KOPT-K1 (cell line): ENCODE results near the gene TERB1.
A peak's percentile ranks its signal among the peaks of the same experiment; 100 is the strongest.
"Not testable (repeated sequence)": the region's sequence is repeated elsewhere in the genome, so short reads cannot be mapped to it uniquely, and the experiment has no call there.

Experiments used
- H3K27ac ChIP-seq: fragments of 200-600 bp; sonication (generic); 2 replicates; pipeline ENCODE4 v1.5.1; 2016; ENCODE audit warnings: antibody characterized with exemption, mild to moderate bottlenecking, low read depth, low read length; ENCODE audit not compliant: poor library complexity, severe bottlenecking
- H3K36me3 ChIP-seq: fragments of 200-600 bp; sonication (generic); 2 replicates; pipeline ENCODE4 v1.5.1; 2017; ENCODE audit warnings: antibody characterized with exemption, mild to moderate bottlenecking, low read length, moderate library complexity; ENCODE audit not compliant: insufficient read depth
- H3K9me3 ChIP-seq: fragments of 200-600 bp; sonication (generic); 2 replicates; pipeline ENCODE4 v1.5.1; 2017; ENCODE audit warnings: antibody characterized with exemption, low read length, mild to moderate bottlenecking; ENCODE audit not compliant: insufficient read depth, poor library complexity, severe bottlenecking

The TERB1 gene

DNA sequence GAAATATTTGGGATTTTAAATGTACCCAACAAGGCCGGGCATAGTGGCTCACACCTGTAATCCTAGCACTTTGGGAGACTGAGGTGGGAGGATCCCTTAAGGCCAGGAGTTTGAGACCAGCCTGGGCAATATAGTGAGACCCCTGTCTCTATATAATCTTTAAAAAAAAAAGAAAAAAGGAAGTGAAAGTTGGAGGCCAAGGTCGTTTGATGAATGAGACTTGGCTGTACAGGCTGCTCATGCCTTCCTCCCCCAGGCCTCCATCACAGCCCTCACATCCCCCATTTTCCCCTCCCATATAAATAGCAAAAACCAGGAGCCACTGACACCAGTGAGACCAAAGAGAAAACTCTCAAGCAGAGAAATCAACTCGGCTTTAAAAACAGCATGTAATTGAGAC lies 39.5 kb upstream of the TERB1 start:
- Histone ChIP-seq H3K36me3 (no peaks in the 10 kb centered on the region), H3K9me3 (no peaks in the 10 kb centered on the region), H3K27ac (no peak overlapping the region)

DNA sequence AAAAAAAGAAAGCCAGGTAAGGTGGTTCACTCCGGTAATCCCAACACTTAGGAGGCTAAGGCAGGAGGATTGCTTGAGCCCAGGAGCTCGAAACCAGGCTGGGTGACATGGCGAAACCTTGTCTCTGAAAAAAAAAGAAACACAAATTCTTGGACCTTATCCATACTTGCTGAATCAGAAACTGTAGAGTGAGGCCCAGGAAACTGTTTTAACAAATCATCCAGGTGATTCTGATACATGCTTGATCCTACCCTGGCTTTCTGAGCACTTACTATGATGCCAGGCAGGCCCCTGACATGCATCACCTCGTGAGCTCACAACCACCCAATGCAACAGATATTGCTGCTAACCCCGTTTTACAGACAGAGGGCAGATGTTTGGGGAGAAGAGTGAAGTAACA lies 33.4 kb upstream of the TERB1 start:
- Histone ChIP-seq H3K36me3 (no peaks in the 10 kb centered on the region), H3K27ac (no peak overlapping the region), H3K9me3 (no peaks in the 10 kb centered on the region)

DNA sequence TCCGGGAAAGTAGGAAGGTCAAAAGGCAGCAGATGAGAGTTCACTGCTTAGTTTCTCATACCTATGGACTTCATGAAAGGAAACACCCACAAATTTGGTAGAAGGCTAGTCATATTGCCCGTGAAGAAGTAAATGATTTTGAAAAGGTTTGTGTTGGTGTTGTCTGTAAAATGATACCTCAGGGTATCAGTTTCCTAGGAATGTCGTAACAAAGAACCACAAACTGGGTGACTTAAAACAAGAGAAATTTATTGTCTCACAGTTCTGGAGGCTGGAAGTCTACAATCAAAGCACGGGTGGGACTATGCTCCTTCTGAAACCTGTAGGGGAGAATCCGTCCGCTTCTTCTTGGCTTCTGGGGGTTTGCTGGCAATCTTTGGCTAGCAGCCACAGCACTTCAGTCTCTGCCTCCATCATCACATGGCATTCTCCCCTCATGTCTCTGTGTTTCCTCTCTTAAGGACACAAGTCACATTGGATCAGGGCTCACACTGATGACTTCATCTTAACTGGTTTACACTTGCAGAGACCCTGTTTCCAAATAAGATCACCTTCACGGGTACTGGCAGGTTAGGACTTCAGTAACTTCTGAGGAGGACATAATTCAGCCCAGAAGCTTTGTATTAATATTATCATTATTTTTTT lies 31.4 kb upstream of the TERB1 start:
- no peaks in the 10 kb centered on the region for H3K9me3 ChIP-seq
- peaks cover 12% of the 10 kb centered on the region for H3K36me3 ChIP-seq
- no peak overlapping the region for H3K27ac ChIP-seq

DNA sequence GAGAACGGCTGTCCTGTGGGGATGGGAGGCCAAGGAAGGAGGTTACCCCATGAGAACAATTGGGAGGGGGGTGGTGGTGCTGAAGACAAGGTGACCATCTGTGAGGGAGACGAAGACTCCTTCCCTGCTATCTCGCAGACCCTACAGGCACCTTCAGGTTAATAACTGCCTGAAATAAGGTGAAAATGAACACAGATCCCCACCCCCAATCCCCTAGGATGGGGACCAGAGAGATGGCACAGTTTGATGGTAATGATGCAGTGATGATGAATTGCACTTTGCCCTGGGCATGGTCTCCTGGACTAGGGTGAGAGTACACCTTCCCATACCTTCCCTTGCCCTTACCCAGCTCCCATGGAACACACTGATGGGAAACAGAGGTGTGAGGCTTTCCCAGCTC lies 30.8 kb upstream of the TERB1 start:
- H3K9me3 ChIP-seq, result no peaks in the 10 kb centered on the region
- peaks cover 18% of the 10 kb centered on the region for H3K36me3 ChIP-seq
- H3K27ac ChIP-seq, result no peak overlapping the region

DNA sequence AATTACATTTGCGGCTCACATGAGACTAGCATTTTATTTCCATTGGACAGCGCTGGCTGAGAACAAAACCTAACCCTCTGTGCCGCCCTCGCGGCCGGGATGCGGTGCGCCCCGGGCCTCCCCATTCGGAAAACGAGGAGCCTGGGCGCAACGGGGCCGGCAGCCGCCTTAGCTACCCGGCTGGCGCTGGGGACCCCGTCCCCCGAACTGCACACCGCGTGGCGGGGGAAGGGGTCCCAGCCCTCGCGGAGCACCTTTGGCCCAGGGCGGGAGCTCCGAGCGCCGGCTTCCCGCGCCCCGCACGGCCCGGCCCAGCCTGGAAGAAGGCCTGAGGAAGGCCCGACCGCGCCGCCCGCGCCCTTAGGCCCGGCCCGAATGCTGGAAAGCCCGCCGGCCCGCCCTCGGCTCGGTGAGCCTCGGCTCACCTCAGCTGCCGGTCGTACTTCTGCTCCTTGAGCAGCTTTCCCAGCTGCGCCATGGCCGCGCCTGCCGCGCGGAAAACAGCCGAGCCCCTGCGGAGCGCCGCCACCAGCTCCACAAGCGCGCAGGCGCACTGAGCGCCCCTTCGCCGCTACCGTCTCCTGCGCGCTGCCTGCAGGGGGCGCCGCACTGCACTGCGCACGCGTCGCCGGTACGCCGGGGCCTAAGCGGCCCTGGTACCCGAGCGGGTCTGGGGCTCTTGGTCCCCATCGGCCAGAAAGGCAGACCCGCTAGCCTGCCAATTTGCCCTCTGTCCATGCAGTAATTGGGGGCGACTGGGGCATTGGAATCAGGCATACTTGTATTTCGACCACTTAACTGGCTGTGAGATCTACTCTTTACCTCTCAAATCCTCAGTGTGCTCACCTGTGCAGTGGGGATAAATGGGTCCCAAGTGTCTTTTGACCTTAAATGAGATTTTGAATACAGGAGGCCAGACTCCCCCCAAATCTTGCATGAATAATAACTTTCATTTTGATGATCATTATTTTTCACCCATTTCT lies 29.3 kb upstream of the TERB1 start, which contains the start of gene NAE1:
TSS of gene NAE1 (minus strand) at position 555 of the 983 bp plus-strand sequence. CDS start at position 478, 77 bp downstream.
- peak within 1 kb of the TSS; percentile 82 for H3K27ac ChIP-seq
- peaks cover 32% of the 10 kb centered on the region for H3K36me3 ChIP-seq

DNA sequence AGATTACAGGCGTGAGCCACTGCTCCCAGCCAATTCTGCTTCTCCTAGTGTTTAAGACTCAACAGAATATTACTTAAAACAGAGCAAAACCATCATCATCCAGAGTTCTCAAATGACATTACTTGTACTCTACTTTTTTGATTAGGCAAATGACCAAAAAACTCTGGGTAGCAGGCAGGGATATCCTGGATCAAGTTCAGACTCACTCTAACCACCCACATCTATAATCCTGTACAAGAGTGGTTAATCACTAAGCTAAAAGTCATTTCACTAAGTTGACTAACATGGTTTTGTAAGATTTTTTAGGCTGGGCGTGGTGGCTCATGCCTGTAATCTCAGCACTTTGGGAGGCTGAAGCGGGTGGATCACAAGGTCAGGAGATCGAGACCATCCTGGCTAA lies 22.6 kb upstream of the TERB1 start:
- no peak overlapping the region for H3K27ac ChIP-seq
- H3K9me3 ChIP-seq, result no peaks in the 10 kb centered on the region
- peaks cover 99% of the 10 kb centered on the region for H3K36me3 ChIP-seq

More for the DNA sequence above, 29.3 kb upstream of the TERB1 start, which contains the start of gene NAE1:
- H3K9me3 ChIP-seq, result no peaks in the 10 kb centered on the region

DNA sequence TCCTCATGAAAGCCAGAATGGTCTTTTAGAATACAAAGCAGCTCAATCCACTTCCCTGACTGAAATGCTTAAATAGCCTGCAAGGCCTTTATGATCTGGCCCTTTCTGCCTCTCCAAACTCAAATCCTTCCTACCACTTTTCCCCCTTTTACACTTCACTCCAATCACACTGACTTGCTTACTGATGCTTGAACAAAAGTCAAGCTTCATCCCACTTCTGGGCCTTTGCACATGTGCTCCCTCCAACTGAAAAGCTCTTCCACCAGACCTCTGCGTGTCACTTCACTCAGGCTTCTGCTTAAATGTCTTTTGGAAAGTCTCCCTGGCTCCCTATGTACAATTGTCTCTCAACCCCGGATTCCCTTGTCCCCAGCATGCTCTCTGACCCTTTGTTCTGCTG lies 13.3 kb upstream of the TERB1 start:
- Histone ChIP-seq H3K9me3 (no peaks in the 10 kb centered on the region), H3K36me3 (peaks cover 98% of the 10 kb centered on the region), H3K27ac (no peak overlapping the region)

DNA sequence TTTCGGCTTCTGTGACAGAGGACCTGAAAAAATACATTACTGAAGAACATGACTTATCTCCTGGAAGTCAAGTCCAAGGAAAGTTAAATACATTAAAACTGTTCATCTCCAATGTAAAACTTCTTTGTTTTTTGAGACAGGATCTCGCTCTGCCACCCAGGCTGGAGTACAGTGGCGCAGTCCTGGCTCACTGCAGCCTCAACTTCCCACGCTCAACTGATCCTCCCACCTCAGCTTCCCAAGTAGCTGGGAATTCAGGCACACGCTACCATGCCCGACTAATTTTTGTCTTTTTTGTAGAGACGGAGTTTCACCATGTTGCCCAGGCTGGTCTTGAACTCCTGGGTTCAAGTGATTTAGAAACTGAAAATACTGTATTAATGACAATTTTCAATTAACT lies 9.7 kb upstream of the TERB1 start:
- H3K9me3 ChIP-seq, result no peaks in the 10 kb centered on the region
- peaks cover 97% of the 10 kb centered on the region for H3K36me3 ChIP-seq
- no peak overlapping the region for H3K27ac ChIP-seq

DNA sequence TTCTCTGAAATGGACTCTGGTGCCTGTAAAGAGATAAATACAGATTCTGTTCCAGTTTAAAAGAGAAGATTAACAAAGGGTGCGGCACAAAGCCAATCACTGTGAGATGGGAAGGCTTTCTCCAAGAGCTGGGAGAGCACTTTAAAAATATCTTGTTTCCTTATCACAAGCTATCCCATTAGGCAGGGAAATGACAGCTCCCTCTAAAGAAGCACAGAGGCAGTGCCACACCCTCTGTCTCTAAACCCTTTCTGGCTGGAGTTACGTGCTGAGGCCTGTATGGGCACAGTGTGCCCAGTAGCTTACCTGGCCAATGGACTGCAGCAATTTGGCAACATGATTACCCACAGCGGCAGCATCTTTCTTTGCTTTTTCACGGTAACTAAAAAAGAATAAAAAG lies 9.0 kb upstream of the TERB1 start:
- peaks cover 97% of the 10 kb centered on the region for H3K36me3 ChIP-seq
- no peaks in the 10 kb centered on the region for H3K9me3 ChIP-seq
- H3K27ac ChIP-seq, result no peak overlapping the region

DNA sequence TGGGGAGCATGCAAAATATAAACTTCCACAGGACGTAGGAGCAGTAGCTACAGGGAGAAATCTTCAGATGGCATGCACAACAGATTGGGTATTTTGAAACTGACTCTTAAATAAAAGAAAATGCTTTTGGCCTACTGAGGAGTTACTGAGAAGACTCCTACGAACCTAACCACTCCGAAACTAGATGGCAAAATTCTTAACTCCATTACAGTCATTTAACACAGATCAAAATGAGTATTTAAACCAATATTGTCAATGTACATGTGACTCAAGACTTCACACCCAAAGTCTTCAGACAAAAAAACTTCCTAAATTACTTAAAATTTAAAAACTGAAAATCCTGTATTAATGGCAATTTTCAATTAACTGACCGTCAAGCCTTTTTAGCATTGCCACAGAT lies 8.4 kb upstream of the TERB1 start:
- Histone ChIP-seq H3K9me3 (no peaks in the 10 kb centered on the region), H3K27ac (no peak overlapping the region), H3K36me3 (peaks cover 97% of the 10 kb centered on the region)

DNA sequence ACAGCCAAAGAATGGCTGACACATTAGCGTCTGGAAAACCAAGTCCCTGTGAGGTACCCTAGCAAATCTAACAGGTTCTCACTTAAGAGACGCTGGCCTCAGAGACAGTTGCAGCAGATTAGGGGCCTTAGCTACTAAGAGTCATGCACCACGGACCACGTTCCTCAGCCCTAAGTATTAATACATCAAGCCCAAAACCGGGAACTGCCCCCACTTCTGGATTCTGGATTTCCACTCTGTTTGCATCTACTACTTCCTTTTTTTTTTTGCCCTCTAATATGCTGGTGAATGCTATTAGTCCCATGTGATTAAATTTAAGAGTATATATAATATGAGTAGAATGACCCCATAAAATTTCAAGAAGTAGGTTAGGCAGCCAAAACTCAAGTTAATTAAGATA lies 775 bp upstream of the TERB1 start:
- Histone ChIP-seq H3K9me3 (no peaks in the 10 kb centered on the region), H3K27ac (no peak overlapping the region), H3K36me3 (peaks cover 65% of the 10 kb centered on the region)

DNA sequence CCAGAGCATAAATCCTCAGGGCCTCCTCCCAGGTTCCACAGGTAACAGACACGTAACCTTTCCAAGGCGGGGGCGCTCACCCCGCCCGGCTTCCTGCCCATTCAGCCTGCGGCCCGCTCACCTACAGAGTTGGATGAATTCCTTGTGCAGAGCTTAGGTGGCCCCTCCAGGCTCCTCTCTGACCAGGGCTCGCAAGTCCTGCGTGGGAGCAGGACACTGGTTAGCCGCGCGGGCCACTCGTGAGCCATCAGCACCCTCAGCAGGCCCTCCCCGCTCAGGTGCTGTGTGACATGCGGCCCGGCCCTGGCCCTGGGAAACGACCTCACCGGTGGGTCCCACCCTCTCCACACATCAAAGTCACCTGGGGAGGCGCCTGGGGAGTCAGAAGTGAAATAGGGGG lies 528 bp downstream of the TERB1 start:
- Histone ChIP-seq H3K36me3 (peaks cover 52% of the 10 kb centered on the region), H3K27ac (no peak overlapping the region), H3K9me3 (no peaks in the 10 kb centered on the region)

DNA sequence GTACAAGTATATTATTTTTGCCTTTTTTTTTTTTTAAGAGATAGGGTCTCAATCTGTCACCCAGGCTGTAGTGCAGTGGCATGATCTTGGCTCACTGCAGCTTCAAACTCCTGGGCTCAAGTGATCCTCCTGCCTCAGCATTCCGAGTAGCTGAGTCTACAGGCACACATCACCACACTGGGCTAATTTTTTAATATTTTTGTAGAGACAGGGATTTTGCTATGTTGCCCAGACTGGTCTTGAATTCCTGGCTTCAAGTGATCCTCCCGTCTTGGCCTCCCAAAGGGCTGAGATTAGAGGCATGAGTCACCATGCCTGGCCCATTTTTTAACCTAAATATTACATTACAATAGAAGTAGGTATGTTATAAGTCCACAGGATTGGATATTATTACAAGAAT lies 3.2 kb downstream of the TERB1 start:
- Histone ChIP-seq H3K9me3 (no peaks in the 10 kb centered on the region), H3K27ac (no peak overlapping the region), H3K36me3 (peaks cover 25% of the 10 kb centered on the region)

DNA sequence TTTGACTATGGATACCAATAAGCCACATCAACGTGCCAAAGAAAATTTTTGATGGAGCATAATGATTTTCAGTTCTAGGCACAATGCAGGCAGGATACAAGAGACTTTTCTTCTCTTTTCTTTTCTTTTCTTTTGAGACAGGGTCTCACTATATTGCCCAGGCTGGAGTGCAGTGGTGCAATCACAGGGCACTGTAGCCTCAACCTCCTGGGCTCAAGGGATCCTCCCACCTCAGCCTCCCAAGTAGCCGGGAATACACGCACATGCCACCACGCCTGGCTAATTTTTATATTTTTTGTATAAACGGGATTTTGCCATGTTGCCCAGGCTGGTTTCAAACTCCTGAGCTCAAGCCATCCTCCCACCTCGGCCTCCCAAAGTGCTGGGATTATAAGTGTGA lies 7.4 kb downstream of the TERB1 start:
- H3K9me3 ChIP-seq, H3K36me3 ChIP-seq, H3K27ac ChIP-seq: not testable (repeated sequence)

DNA sequence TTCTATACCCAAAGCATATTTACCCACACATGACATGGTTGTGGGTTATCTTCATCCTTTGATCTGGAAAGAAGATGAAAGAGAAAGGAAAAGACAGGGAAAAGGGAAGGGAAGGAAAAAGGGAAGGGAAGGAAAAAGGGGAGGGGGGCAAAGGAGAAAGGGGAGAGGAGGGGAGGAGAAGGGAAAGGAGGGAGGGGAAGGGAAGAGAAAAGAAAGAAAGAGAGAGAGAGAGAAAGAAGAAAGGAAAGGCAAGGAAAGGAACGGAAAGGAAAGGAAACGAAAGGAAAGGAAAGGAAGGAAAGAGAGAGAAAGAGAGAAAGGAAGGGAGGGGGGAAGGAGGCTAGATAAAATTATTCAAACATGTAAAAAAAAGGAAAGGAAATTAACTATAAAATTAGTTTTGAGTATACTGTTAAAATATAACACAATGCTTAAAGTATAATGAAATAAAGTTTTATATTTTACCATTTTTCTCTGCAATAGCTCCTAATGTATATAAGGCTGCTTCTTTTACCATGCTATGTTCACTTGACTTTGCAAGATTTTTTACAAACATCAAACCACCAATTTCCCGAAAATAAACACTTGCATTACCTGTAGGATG lies 11.2 kb downstream of the TERB1 start:
- H3K27ac ChIP-seq, result no peak overlapping the region
- no peaks in the 10 kb centered on the region for H3K36me3 ChIP-seq
- H3K9me3 ChIP-seq, result no peaks in the 10 kb centered on the region
